ENCODE measurements around the gene FAP.

Gene FAP

DNA sequence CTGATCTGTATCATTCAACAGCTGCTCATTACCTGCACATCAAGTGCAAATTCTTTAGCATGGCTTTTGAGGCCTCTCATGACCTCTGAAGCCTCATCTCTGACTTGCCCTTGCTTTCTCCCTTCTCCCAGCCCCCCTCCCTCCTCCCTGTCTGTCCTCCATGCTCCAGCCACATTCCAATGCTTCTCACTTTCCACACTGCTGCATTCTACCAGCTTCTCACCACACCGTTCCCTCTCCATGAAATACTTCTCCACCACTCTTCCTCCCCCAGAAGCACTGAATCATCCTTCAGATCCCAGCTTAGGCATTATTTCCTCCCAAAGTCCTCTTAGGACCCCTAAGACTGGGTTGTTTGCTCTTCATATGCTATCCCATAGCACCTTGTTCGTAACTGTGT lies 118.1 kb downstream of the FAP start:
- DNase-seq, result no peak

DNA sequence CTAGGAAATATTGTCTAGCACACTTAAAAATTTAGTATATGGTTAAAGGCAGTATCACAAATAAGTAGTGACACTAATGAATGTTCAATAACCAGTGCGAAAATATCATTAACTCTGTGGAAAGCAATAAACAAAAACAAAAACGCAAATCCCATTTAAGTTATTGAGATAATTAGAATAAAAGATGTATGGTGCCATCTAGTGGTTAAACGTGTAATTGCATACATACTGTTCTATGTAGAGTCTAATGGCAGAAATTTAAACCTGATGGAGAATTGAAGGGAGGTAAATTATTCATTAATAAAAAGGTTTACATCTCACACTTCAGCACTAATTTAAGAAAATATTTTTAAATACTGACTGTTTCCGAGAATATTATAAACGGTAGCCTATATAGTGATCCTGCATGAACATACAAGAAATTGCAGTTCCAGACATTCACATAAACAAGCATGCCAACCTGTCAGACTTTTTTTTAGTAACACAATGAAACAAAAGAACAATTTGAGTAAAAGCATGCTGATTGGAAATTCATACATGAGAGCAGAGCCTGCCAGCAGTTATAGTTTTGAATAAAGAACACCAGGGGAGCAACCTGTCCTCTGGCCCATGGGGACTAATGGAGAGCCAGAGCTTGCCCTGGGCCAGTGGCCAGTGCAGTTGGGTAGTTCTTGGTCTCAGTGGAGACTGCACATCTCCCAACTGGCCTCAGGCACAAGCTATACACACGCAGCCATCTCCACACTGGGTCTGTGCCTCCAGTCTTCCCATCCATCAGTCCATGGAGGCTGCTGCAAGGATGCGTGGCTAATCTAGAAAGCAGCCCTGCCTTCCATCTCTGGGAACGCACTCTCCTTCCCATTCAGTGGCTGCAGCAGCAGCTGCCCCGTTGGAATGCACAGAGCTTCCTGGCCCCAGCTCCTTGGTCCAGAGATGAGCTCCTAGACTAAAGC lies 119.2 kb downstream of the FAP start:
- DNase-seq, result no peak
